ENCODE data around the gene RGS7.
"Not testable (repeated sequence)": the region's sequence is repeated elsewhere in the genome, so short reads cannot be mapped to it uniquely, and the experiment has no call there.

RGS7 gene

GRCh38 chr1:241180569-241180968, 176.4 kb downstream of the RGS7 start:
- TF ChIP-seq, protein P1, sequence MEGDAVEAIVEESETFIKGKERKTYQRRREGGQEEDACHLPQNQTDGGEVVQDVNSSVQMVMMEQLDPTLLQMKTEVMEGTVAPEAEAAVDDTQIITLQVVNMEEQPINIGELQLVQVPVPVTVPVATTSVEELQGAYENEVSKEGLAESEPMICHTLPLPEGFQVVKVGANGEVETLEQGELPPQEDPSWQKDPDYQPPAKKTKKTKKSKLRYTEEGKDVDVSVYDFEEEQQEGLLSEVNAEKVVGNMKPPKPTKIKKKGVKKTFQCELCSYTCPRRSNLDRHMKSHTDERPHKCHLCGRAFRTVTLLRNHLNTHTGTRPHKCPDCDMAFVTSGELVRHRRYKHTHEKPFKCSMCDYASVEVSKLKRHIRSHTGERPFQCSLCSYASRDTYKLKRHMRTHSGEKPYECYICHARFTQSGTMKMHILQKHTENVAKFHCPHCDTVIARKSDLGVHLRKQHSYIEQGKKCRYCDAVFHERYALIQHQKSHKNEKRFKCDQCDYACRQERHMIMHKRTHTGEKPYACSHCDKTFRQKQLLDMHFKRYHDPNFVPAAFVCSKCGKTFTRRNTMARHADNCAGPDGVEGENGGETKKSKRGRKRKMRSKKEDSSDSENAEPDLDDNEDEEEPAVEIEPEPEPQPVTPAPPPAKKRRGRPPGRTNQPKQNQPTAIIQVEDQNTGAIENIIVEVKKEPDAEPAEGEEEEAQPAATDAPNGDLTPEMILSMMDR (IDR thresholded peaks at IDR 0.05; ENCODE audit: control insufficient read depth, insufficient read depth, low read depth, low read length, missing control alignments), result no peak

DNA sequence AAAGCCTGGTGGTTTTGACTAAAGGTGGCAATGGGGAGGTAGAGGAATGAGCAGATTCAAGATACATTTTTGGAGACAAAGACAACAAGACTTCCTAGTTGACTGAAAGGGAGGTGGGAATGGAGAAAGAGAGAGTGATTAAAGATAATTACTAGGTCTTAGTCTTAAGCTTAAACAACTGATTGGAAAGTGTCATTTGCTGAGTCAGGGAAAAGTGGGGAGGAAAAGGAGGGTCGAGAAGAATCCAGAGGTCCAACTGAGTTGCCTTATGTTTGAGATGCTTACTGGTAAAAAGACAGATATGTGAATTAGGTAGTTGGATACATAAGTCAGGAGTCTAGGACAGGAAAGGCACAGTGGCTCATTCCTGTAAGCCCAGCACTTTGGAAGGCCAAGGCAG, 179.3 kb downstream of the RGS7 start:
- no peak for DNase-seq (ENCODE audit: low read depth)
- TF ChIP-seq, protein P1 (IDR thresholded peaks at IDR 0.05; ENCODE audit: control insufficient read depth, insufficient read depth, low read depth, low read length, missing control alignments), result no peak
- no peak overlapping the region for H3K4me3 ChIP-seq (ENCODE audit: control insufficient read depth, low read depth, low read length)

More at GRCh38 chr1:241180569-241180968, 176.4 kb downstream of the RGS7 start:
- DNase-seq (ENCODE audit: low read depth), result no peak
- no peak overlapping the region for H3K4me3 ChIP-seq (ENCODE audit: control insufficient read depth, low read depth, low read length)

GRCh38 chr1:241172486-241172885, 184.5 kb downstream of the RGS7 start:
- no peak overlapping the region for H3K4me3 ChIP-seq (ENCODE audit: control insufficient read depth, low read depth, low read length)
- TF ChIP-seq, protein P1 (IDR thresholded peaks at IDR 0.05; ENCODE audit: control insufficient read depth, insufficient read depth, low read depth, low read length, missing control alignments), result no peak
- no peak for DNase-seq (ENCODE audit: low read depth)

DNA sequence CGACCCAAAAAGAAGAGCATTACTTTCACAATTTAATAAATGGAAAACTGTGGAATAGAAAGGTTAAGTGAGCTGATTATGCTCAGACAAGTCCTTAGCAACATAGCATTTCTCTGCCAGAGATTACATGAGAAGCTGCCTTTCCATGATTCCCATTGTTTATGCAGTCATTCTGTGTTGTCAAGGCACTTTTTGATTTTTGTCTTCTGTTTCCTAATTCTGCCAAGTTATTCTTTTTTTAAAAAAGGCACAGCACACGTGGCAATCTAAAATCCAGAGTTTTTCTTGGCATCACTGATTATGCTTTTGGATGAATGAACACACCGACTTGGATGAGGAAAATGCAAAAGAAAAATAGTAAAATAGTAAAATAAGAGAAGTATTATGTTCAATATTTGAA, 185.0 kb downstream of the RGS7 start:
- TF ChIP-seq, protein P1 (IDR thresholded peaks at IDR 0.05; ENCODE audit: control insufficient read depth, insufficient read depth, low read depth, low read length, missing control alignments), result no peak
- no peak overlapping the region for H3K4me3 ChIP-seq (ENCODE audit: control insufficient read depth, low read depth, low read length)
- DNase-seq (ENCODE audit: low read depth), result no peak

- no peak for DNase-seq (ENCODE audit: low read depth)
- TF ChIP-seq, protein P1 (IDR thresholded peaks at IDR 0.05; ENCODE audit: control insufficient read depth, insufficient read depth, low read depth, low read length, missing control alignments), result no peak
- H3K4me3 ChIP-seq (ENCODE audit: control insufficient read depth, low read depth, low read length), result no peak overlapping the region
These were observed 189.8 kb downstream of the RGS7 start for GRCh38 chr1:241167121-241167630.

- TF ChIP-seq, protein P1 (IDR thresholded peaks at IDR 0.05; ENCODE audit: control insufficient read depth, insufficient read depth, low read depth, low read length, missing control alignments), result no peak
- no peak for DNase-seq (ENCODE audit: low read depth)
- H3K4me3 ChIP-seq (ENCODE audit: control insufficient read depth, low read depth, low read length), result no peak overlapping the region
These were observed 190.4 kb downstream of the RGS7 start for GRCh38 chr1:241166625-241167024.

DNA sequence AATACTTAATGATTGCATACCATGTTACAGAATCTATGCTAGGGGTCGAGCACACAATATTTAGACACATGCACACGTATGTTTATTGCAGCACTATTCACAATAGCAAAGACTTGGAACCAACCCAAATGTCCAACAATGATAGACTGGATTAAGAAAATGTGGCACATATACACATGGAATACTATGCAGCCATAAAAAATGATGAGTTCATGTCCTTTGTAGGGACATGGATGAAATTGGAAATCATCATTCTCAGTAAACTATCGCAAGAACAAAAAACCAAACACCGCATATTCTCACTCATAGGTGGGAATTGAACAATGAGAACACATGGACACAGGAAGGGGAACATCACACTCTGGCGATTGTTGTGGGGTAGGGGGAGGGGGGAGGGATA, 191.7 kb downstream of the RGS7 start:
- DNase-seq (ENCODE audit: low read depth), result not testable (repeated sequence)

More for the DNA sequence above, 191.7 kb downstream of the RGS7 start:
- not testable (repeated sequence) for H3K4me3 ChIP-seq (ENCODE audit: control insufficient read depth, low read depth, low read length)

All from AG09309 (cell line).